CD4-positive, alpha-beta T cell (primary cell): ENCODE results near the gene SYT9. TPM values are rescaled to one million over a fixed set of nuclear protein-coding genes. Genes with fewer than 3 reads are reported as not detected.

ENCODE experiments used
- ATAC-seq: fragments of 200-7000 bp; cut with Tn5 transposase; one replicate; pipeline ENCODE4 v1.10.0; 2022; ENCODE audit warnings: mild to moderate bottlenecking; ENCODE audit not compliant: poor library complexity
- CTCF ChIA-PET: fragments of 350-600 bp; sonication (Branson Sonifier 250); formaldehyde crosslinking; loops from one replicate; lab custom pipeline; 2021; ENCODE audit warnings: antibody characterized with exemption, inconsistent platforms; lab: Charles Lee
- POLR2A ChIA-PET: fragments of 350-600 bp; sonication (Branson Sonifier 250); formaldehyde crosslinking; loops from one replicate; lab custom pipeline; 2021; ENCODE audit warnings: antibody characterized with exemption, inconsistent platforms; lab: Charles Lee
- DNase-seq, 14 experiments: peaks; one replicate each; pipeline ENCODE4 v3.0.0-alpha.2; 2013 to 2020; ENCODE audit warnings: mixed read lengths in 2 of 14
- H3K27ac ChIP-seq, 2 donors: one replicate each; pipeline versions ENCODE4 v1.5.1 to v1.7.0; 2013; ENCODE audit warnings: low read length in 2 of 2, low read depth in 1 of 2, mild to moderate bottlenecking in 1 of 2
- H3K27me3 ChIP-seq, 2 experiments: 1 replicate in 1 of 2; 2 replicates in 1 of 2; pipeline versions ENCODE4 v1.6.1 to v1.7.0; 2013; ENCODE audit warnings: low read length in 2 of 2, control low read depth in 1 of 2, mild to moderate bottlenecking in 1 of 2, moderate library complexity in 1 of 2; ENCODE audit not compliant: insufficient read depth in 2 of 2, control insufficient read depth in 1 of 2
- H3K36me3 ChIP-seq: one replicate; pipeline ENCODE4 v1.6.1; 2013; ENCODE audit warnings: low read length, control low read depth; ENCODE audit not compliant: insufficient read depth
- H3K4me1 ChIP-seq: one replicate; pipeline ENCODE4 v1.6.1; 2013; ENCODE audit warnings: low read length, control low read depth; ENCODE audit not compliant: insufficient read depth
- H3K4me3 ChIP-seq: one replicate; pipeline ENCODE4 v1.5.1; 2013; ENCODE audit warnings: mild to moderate bottlenecking, low read length, moderate library complexity
- H3K9me3 ChIP-seq, 2 experiments: 1 replicate in 1 of 2; 2 replicates in 1 of 2; pipeline versions ENCODE4 v1.6.1 to v1.7.0; 2013; ENCODE audit warnings: low read length in 2 of 2, mild to moderate bottlenecking in 2 of 2, control low read depth in 1 of 2, moderate library complexity in 1 of 2; ENCODE audit not compliant: control insufficient read depth in 1 of 2, insufficient read depth in 1 of 2
- H3K27ac Mint-ChIP-seq: one replicate; pipeline ENCODE4 v1.8.0; 2020; ENCODE audit warnings: mixed read lengths
- H3K27me3 Mint-ChIP-seq: one replicate; pipeline ENCODE4 v1.8.0; 2021; ENCODE audit warnings: mixed read lengths
- H3K36me3 Mint-ChIP-seq: one replicate; pipeline ENCODE4 v1.8.0; 2021; ENCODE audit warnings: low read depth, mixed read lengths
- H3K4me1 Mint-ChIP-seq: one replicate; pipeline ENCODE4 v1.8.0; 2021; ENCODE audit warnings: low read depth, mixed read lengths
- H3K4me3 Mint-ChIP-seq: one replicate; pipeline ENCODE4 v1.8.0; 2020; ENCODE audit warnings: mild to moderate bottlenecking, mixed read lengths
- H3K9me3 Mint-ChIP-seq: one replicate; pipeline ENCODE4 v1.8.0; 2020; ENCODE audit warnings: mixed read lengths
- intact Hi-C, 2 experiments: fragments of 100-400 bp; cut with DNase I in 1 of 2; cut with micrococcal nuclease in 1 of 2; formaldehyde crosslinking; loops; one replicate each; pipeline versions ENCODE4 v1.15.1 to v1.9.0; 2023 to 2025; cut with DNase I, micrococcal nuclease
- total RNA-seq, 174 experiments: library from RNA in 2 of 174; stranded (reverse) in 2 of 174; gene quantifications; one replicate each; pipeline ENCODE4 v1.2.3 and lab custom pipeline; 2021 to 2026
- TF ChIP-seq, protein P1 (sequence below): fragments of 200-600 bp; IDR thresholded peaks from one replicate; pipeline ENCODE4 v1.8.0; 2022; ENCODE audit warnings: antibody characterized with exemption, mild to moderate bottlenecking

The SYT9 gene
- total RNA-seq, 2 experiments from 2014 or later: not detected

DNA sequence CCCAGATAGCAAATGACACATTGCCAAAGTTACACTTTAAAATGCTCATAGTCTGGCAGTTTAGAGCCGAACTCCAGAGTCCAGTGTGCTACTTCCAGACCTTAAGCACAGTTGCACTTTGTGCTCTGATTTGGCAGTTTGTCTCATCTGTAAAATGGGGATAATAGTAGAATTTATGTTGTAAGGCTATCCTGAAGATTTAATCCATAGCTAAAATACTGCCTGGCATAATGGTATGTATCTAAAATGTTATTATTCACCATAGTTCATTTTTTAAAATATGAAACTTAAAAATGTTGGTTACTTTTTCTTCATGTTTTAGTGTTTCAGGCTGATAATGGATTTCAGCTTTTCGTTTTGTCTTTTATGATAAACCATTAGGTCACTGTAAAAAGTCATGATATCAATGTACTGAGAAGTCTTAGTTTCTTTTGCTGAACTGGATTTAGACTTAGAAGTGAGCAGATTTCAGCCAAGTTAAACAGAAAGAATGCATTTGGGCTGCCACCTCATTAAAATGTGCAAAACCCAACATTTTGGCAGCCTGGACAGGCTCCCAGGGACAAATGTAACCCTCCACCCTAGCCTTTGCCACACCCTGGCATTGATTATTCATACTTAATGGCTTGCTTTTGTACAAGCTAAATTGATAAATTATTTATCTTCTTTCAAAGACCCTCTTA, 234.5 kb downstream of the SYT9 start:
- H3K27ac Mint-ChIP-seq: no peak overlapping the region
- TF ChIP-seq, protein P1, sequence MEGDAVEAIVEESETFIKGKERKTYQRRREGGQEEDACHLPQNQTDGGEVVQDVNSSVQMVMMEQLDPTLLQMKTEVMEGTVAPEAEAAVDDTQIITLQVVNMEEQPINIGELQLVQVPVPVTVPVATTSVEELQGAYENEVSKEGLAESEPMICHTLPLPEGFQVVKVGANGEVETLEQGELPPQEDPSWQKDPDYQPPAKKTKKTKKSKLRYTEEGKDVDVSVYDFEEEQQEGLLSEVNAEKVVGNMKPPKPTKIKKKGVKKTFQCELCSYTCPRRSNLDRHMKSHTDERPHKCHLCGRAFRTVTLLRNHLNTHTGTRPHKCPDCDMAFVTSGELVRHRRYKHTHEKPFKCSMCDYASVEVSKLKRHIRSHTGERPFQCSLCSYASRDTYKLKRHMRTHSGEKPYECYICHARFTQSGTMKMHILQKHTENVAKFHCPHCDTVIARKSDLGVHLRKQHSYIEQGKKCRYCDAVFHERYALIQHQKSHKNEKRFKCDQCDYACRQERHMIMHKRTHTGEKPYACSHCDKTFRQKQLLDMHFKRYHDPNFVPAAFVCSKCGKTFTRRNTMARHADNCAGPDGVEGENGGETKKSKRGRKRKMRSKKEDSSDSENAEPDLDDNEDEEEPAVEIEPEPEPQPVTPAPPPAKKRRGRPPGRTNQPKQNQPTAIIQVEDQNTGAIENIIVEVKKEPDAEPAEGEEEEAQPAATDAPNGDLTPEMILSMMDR: no peak
- intact Hi-C loops: no loop called here
- no peaks in the 10 kb centered on the region for H3K4me1 Mint-ChIP-seq
- H3K36me3 Mint-ChIP-seq: no peaks in the 10 kb centered on the region
- Histone ChIP-seq H3K9me3 (no peaks in the 10 kb centered on the region), H3K4me1 (no peaks in the 10 kb centered on the region), H3K27ac (no peak overlapping the region), H3K27me3 (peaks cover 0 to 2% of the 10 kb centered on the region in 2 experiments), H3K36me3 (no peaks in the 10 kb centered on the region), H3K4me3 (no peak overlapping the region)
- no peak for DNase-seq
- CTCF ChIA-PET: interaction anchor here (0.5 kb wide), 1 partner anchor 669 kb away, joined by 5 read pairs; no protein-coding TSS in a partner anchor
- no peak overlapping the region for H3K4me3 Mint-ChIP-seq
- H3K9me3 Mint-ChIP-seq: no peaks in the 10 kb centered on the region
- no peak for ATAC-seq
- H3K27me3 Mint-ChIP-seq: no peaks in the 10 kb centered on the region
- POLR2A ChIA-PET: no interaction called here

DNA sequence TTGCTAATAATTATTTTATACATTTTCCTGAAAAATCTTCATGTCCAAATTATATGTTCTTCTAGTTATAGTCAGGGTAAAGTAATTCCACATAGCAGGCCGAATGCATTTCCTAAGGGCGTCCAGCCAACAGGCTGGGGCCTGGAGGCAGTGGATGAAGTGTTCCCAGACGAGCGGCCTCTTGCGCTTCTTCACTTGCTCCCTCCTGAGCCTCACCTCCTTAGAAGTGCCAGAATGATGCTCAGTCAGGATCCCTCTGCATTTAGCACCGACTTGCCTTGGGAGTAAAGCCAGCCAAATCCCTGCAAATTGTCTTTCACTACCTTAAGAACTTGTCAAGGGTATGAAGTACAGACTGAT, 235.1 kb downstream of the SYT9 start:
- Mint-ChIP-seq H3K36me3 (no peaks in the 10 kb centered on the region), H3K4me3 (no peak overlapping the region), H3K27me3 (no peaks in the 10 kb centered on the region), H3K9me3 (no peaks in the 10 kb centered on the region), H3K4me1 (no peaks in the 10 kb centered on the region), H3K27ac (no peak overlapping the region)
- TF ChIP-seq, protein P1: no peak
- H3K36me3 ChIP-seq: no peaks in the 10 kb centered on the region
- H3K27me3 ChIP-seq: peaks cover 0 to 2% of the 10 kb centered on the region in 2 experiments
- intact Hi-C loops: no loop called here
- no peak overlapping the region for H3K27ac ChIP-seq
- ATAC-seq: no peak
- ChIA-PET POLR2A (no interaction called here), CTCF (no interaction called here)
- DNase-seq: no peak
- no peaks in the 10 kb centered on the region for H3K9me3 ChIP-seq
- H3K4me1 ChIP-seq: no peaks in the 10 kb centered on the region
- no peak overlapping the region for H3K4me3 ChIP-seq

DNA sequence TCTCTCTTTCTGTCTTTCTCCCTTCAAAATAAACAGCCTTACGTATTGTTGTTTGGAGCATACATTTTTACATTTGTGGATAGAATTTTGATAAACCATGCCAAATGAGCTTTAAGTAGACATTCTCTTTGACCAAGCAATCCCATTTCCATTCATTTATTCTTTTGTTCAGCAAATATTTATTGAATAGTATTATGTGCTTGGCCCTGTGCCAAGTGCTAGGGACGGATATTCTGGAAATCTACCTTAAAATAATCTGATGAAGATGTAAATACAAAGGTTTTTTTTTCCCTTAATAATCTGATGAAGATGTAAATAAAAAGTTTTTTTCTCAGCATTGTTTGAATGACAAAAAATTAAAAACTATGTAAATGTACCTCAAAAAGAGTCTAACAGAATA, 235.7 kb downstream of the SYT9 start:
- Mint-ChIP-seq H3K36me3 (no peaks in the 10 kb centered on the region), H3K27me3 (no peaks in the 10 kb centered on the region), H3K27ac (no peak overlapping the region), H3K9me3 (no peaks in the 10 kb centered on the region), H3K4me3 (no peak overlapping the region), H3K4me1 (no peaks in the 10 kb centered on the region)
- H3K4me3 ChIP-seq: no peak overlapping the region
- H3K4me1 ChIP-seq: no peaks in the 10 kb centered on the region
- peaks cover 0 to 2% of the 10 kb centered on the region in 2 experiments for H3K27me3 ChIP-seq
- no peak for DNase-seq
- no peak overlapping the region for H3K27ac ChIP-seq
- no peaks in the 10 kb centered on the region for H3K36me3 ChIP-seq
- TF ChIP-seq, protein P1: no peak
- POLR2A ChIA-PET: no interaction called here
- ATAC-seq: no peak
- intact Hi-C loops: no loop called here
- CTCF ChIA-PET: no interaction called here
- H3K9me3 ChIP-seq: no peaks in the 10 kb centered on the region
